Erythroblast (primary cell): ENCODE measurements around the gene CAPN13.
"Not testable (repeated sequence)": the region's sequence is repeated elsewhere in the genome, so short reads cannot be mapped to it uniquely, and the experiment has no call there.

Experiments used
- DNase-seq, 2 experiments: peaks; one replicate each; lab custom pipeline; 2025; lab: John Stamatoyannopoulos, UW
- GATA1 ChIP-seq: IDR thresholded peaks from 2 replicates; pipeline ENCODE4 v1.6.1; 2011; ENCODE audit warnings: low read depth, mild to moderate bottlenecking, control low read depth, low read length, moderate library complexity
- POLR2A ChIP-seq: IDR thresholded peaks from 2 replicates; pipeline ENCODE4 v1.6.1; 2011; ENCODE audit warnings: mild to moderate bottlenecking, low read length

The CAPN13 gene

GRCh38 chr2:30702694-30703093, 104.6 kb downstream of the CAPN13 start:
- no peak for DNase-seq
- TF ChIP-seq POLR2A, result no peak
- TF ChIP-seq GATA1, result no peak

- TF ChIP-seq GATA1 (no peak), POLR2A (no peak)
- no peak for DNase-seq
These were observed 105.5 kb downstream of the CAPN13 start for GRCh38 chr2:30701782-30702181.

- not testable (repeated sequence) for DNase-seq
These were observed 109.8 kb downstream of the CAPN13 start for GRCh38 chr2:30697242-30698103.

GRCh38 chr2:30695749-30696148, 111.5 kb downstream of the CAPN13 start:
- DNase-seq, result no peak
- TF ChIP-seq POLR2A (no peak), GATA1 (no peak)

- DNase-seq, result no peak
- no peak for TF ChIP-seq GATA1
- no peak for TF ChIP-seq POLR2A
These were observed 112.8 kb downstream of the CAPN13 start for GRCh38 chr2:30694286-30695055.

- no peak for TF ChIP-seq POLR2A
- no peak for TF ChIP-seq GATA1
These were observed 113.4 kb downstream of the CAPN13 start for GRCh38 chr2:30693821-30694281.

GRCh38 chr2:30692829-30693275, 114.4 kb downstream of the CAPN13 start:
- DNase-seq, result no peak
- no peak for TF ChIP-seq GATA1
- no peak for TF ChIP-seq POLR2A

More at GRCh38 chr2:30693821-30694281, 113.4 kb downstream of the CAPN13 start:
- DNase-seq, result peak; percentile 14

GRCh38 chr2:30691948-30692828, 115.1 kb downstream of the CAPN13 start:
- DNase-seq, result peak in 1 of 2 experiments; percentile 22
- TF ChIP-seq POLR2A (no peak), GATA1 (no peak)

- DNase-seq, result no peak
- no peak for TF ChIP-seq POLR2A
- no peak for TF ChIP-seq GATA1
These were observed 115.9 kb downstream of the CAPN13 start for GRCh38 chr2:30691091-30691947.

- no peak for DNase-seq
These were observed 117.1 kb downstream of the CAPN13 start for GRCh38 chr2:30690126-30690561.

GRCh38 chr2:30689496-30690125, 117.6 kb downstream of the CAPN13 start:
- TF ChIP-seq POLR2A (no peak), GATA1 (no peak)
- no peak for DNase-seq

More at GRCh38 chr2:30690126-30690561, 117.1 kb downstream of the CAPN13 start:
- TF ChIP-seq POLR2A, result no peak
- no peak for TF ChIP-seq GATA1

GRCh38 chr2:30688956-30689401, 118.3 kb downstream of the CAPN13 start:
- TF ChIP-seq POLR2A, result no peak
- TF ChIP-seq GATA1, result no peak
- DNase-seq, result no peak
